HG02588 (cell line): ENCODE data around the gene HK1.
A peak's percentile ranks its signal among the peaks of the same experiment; 100 is the strongest.
"Not testable (repeated sequence)": the region's sequence is repeated elsewhere in the genome, so short reads cannot be mapped to it uniquely, and the experiment has no call there.

ENCODE experiments used
- ATAC-seq: cut with Tn5 transposase; IDR thresholded peaks from one replicate; pipeline ENCODE4 v1.9.1; 2021; ENCODE audit warnings: mild to moderate bottlenecking, moderate library complexity; ENCODE audit not compliant: unreplicated experiment

The HK1 gene

GRCh38 chr10:69278446-69278963 lies at the start of gene HK1:
Gene HK1, plus strand, starts transcription at chr10:69278496.
- ATAC-seq = no peak

DNA sequence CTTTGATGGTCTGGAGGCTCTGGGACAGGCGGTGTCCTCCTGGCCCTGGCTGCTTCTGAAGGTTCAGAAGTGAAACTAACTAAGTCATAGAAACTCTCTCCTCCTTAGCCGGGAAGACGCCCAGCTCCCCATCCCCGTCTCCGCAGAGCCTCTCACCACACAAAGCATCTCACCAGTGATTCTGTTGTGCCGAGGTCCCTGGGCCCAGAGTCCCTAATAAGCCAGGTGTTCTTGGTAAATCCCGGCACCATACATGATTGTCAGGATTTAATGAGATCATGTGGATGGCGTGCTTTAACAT lies 48.7 kb upstream of the HK1 start:
- no peak for ATAC-seq

- no peak for ATAC-seq
These were observed 48.2 kb upstream of the HK1 start for GRCh38 chr10:69230128-69230527.

GRCh38 chr10:69232252-69232651 lies 46.0 kb upstream of the HK1 start:
- no peak for ATAC-seq

DNA sequence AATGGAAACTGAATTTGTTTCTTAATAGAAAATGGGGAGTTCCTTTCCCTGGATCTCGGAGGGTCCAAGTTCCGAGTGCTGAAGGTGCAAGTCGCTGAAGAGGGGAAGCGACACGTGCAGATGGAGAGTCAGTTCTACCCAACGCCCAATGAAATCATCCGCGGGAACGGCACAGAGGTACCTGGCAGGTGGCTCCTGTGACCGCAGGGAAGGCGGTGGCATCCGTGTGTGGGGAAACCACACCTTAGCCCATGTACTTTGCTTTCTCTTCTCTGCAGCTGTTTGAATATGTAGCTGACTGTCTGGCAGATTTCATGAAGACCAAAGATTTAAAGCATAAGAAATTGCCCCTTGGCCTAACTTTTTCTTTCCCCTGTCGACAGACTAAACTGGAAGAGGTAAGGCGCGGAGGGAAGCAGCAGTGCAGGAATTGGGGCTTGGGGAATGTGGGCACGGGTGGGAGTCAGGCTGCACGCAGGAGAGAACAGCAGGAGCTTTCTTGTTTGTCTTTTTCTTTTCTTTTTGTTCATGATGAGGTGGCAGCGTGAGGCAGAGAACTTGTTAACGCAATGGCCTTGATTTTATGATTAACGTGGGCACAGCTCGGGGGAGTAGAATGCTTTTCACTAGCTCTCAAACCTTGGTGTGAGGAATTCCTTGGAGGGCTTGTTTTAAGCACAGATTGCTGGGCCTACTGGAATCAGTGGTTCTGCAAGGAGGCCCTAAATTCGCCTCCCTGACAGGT lies 45.4 kb upstream of the HK1 start:
- no peak for ATAC-seq

DNA sequence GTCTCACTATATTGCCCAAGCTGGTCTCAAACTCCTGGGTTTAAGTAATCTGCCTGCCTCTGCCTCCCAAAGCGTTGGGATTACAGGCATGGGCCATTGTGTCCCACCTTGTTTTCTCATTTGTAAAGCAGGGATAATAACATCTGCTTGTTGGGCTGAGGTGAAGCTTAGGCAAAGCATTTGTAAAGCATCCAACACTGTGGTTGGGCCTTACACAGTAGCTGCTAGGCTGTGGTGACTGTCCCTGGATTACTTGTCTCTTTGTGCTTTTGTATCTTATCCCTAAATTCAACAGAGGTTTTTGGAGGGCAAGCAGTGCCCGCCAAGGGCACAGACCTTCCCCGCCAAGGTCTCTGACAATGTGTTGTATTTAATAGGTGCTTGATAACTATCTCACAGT lies 43.8 kb upstream of the HK1 start:
- ATAC-seq = no peak

- peak; percentile 81 for ATAC-seq
These were observed 40.7 kb upstream of the HK1 start for GRCh38 chr10:69237528-69238159.

DNA sequence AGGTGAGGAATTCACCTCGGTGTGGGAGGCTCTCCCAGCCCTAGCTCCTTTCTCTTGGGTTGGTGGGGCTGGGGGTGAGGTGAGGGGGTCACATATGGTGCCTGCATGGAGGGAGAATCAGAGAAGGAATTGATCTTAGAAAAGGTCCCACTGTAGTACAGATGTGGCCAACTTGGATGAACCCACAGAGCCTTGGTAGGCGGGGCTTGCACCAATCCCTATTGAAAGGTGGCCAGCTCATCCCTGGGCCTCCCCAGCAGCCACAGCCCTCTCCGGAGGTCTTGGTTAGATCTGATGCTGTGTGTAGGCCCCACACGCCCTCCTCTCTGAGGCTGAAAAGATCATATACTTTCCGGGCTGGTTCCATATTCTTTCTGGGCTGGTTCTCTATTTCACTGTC lies 39.2 kb upstream of the HK1 start:
- ATAC-seq = no peak

GRCh38 chr10:69239816-69240434 lies 38.4 kb upstream of the HK1 start:
- no peak for ATAC-seq

- ATAC-seq = no peak
These were observed 37.8 kb upstream of the HK1 start for GRCh38 chr10:69240455-69240854.

GRCh38 chr10:69241575-69241974 lies 36.7 kb upstream of the HK1 start:
- no peak for ATAC-seq

DNA sequence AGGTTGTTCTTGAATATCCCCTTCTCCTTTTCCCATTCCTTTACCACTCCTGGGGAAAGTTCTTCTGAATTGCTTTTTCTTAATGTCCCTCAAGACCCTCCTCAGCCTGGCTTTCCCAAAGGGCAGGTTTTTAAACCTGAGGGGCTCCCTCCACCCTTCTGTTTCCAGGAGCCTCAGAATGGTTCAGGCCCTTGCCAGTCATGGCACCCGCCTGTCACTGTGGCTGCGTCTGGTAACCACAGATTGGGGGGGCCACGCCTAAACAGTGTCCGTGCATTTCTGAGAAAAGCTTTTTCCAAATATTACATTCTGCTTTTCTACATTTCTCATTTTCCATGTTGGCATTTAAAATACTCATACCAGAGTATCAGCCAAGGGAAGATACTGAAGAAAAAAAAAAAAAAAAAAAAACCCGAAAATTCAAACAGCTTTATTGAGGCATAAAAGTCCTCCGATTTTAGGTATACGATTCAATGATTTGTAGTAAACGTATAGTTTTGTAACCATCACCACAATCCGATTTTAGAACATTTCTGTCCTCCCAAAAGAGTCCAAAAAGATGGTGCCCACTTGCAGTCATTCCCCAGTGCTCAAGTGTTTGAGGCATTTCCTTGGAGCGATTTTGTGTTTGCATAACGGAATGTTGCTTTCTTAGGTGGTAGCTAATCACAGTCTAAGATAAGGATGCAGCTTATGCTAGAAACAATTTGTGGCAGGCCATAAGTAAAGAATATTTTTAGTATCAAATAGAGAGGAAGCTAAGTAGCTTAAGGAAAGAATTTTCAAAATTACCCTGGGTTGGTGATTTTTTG lies 36.0 kb upstream of the HK1 start:
- no peak for ATAC-seq

- no peak for ATAC-seq
These were observed 35.5 kb upstream of the HK1 start for GRCh38 chr10:69242852-69243212.

GRCh38 chr10:69243817-69244216 lies 34.5 kb upstream of the HK1 start:
- ATAC-seq = no peak

GRCh38 chr10:69246036-69246435 lies 32.3 kb upstream of the HK1 start:
- no peak for ATAC-seq

GRCh38 chr10:69246581-69247312 lies 31.5 kb upstream of the HK1 start:
- no peak for ATAC-seq

- ATAC-seq = no peak
These were observed 31.0 kb upstream of the HK1 start for GRCh38 chr10:69247313-69247710.

DNA sequence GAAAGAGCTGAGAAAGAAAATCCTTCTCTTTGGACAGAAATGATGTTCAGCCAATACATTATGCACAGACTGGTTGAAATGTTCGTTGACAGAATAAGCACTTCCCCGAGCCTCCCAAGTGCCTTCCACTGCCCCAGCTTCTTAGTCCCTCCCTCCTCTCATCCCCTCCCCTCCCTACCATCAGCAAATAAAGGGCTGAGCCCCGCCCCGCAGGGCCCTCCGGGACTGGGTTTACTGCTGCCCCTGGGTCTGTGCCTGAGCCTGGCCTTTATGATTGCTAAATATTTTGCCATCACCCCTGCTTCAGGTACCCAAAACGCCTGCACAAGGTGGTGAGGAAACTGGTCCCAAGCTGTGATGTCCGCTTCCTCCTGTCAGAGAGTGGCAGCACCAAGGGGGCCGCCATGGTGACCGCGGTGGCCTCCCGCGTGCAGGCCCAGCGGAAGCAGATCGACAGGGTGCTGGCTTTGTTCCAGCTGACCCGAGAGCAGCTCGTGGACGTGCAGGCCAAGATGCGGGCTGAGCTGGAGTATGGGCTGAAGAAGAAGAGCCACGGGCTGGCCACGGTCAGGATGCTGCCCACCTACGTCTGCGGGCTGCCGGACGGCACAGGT lies 30.1 kb upstream of the HK1 start:
- ATAC-seq = no peak

DNA sequence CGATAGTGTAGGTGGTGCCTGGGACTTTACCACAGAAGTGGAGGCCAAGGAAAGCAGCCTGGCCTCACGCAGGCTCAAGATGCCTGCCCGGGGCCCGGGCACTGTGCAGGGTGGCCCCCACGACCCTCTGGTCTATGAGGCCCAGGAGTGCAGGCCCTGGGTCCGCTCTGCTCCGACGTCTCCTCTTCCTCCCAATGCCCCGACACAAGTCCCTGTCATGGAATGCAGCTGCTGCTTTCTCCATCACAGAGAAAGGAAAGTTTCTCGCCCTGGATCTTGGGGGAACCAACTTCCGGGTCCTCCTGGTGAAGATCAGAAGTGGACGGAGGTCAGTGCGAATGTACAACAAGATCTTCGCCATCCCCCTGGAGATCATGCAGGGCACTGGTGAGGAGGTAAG lies 28.3 kb upstream of the HK1 start:
- no peak for ATAC-seq

GRCh38 chr10:69251417-69251816 lies 26.9 kb upstream of the HK1 start:
- not testable (repeated sequence) for ATAC-seq
